ENCODE results near the gene LRP10. TPM values are rescaled to one million over a fixed set of nuclear protein-coding genes. Genes with fewer than 3 reads are reported as not detected.

The LRP10 gene
- total RNA-seq, 1 donor from 2014 or later: 137 TPM

- Histone ChIP-seq H3K27ac (peak within 1 kb of the TSS; percentile 70), H3K4me3 (peak within 1 kb of the TSS; percentile 64 to 79), H3K27me3 (no peaks in the 10 kb centered on the region), H3K4me1 (peaks cover 9% of the 10 kb centered on the region), H3K36me3 (peaks cover 0 to 10% of the 10 kb centered on the region in 2 donors), H3K9me3 (no peaks in the 10 kb centered on the region)
- no peak for DNase-seq (ENCODE audit: extremely low spot score in 2 of 2)
- TF ChIP-seq CTCF (IDR thresholded peaks at IDR 0.05): no peak
- TF ChIP-seq POLR2A (IDR thresholded peaks at IDR 0.05): no peak
- TF ChIP-seq POLR2AphosphoS5 (IDR thresholded peaks at IDR 0.05; ENCODE audit: insufficient read depth in 1 of 2, low read depth in 1 of 2): peak; percentile 73 to 92
- intact Hi-C loops (cut with DNase I): no loop called here
Measured at GRCh38 chr14:22829661-22830442, 41.7 kb upstream of the LRP10 start, which contains the start of gene MRPL52. TSS of gene MRPL52 (plus strand) at chr14:22829887. CDS start at chr14:22829913, 26 bp downstream.

- Histone ChIP-seq H3K36me3 (peaks cover 0 to 10% of the 10 kb centered on the region in 2 donors), H3K27me3 (no peaks in the 10 kb centered on the region), H3K4me1 (peaks cover 9% of the 10 kb centered on the region), H3K9me3 (no peaks in the 10 kb centered on the region), H3K27ac (no peak overlapping the region), H3K4me3 (peak overlapping the region; percentile 64 to 79)
- intact Hi-C loops (cut with DNase I): no loop called here
- DNase-seq (ENCODE audit: extremely low spot score in 2 of 2): no peak
- TF ChIP-seq POLR2A (IDR thresholded peaks at IDR 0.05) (no peak), CTCF (IDR thresholded peaks at IDR 0.05) (no peak), POLR2AphosphoS5 (IDR thresholded peaks at IDR 0.05; ENCODE audit: insufficient read depth in 1 of 2, low read depth in 1 of 2) (no peak)
Measured at GRCh38 chr14:22830443-22831010, 41.0 kb upstream of the LRP10 start.

- H3K27ac ChIP-seq: peak overlapping the region; percentile 96
Measured at GRCh38 chr14:22835505-22835904, 36.0 kb upstream of the LRP10 start.

GRCh38 chr14:22836301-22837113 is 35.0 kb upstream of the LRP10 start, which contains the start of gene MMP14:
TSS of gene MMP14 (plus strand) at chr14:22836585. CDS start at chr14:22836818, 233 bp downstream.
- peaks cover 43% of the 10 kb centered on the region for H3K4me1 ChIP-seq
- H3K9me3 ChIP-seq: no peaks in the 10 kb centered on the region
- no peak for DNase-seq (ENCODE audit: extremely low spot score in 2 of 2)
- intact Hi-C loops (cut with DNase I): loop anchor here (1.0 kb wide), 1 partner anchor 12 kb away; no protein-coding TSS in a partner anchor
- TF ChIP-seq POLR2A (IDR thresholded peaks at IDR 0.05): peak in 1 of 2 donors; percentile 90
- peak; percentile 4 to 52 (median 28) for TF ChIP-seq CTCF (IDR thresholded peaks at IDR 0.05)
- TF ChIP-seq POLR2AphosphoS5 (IDR thresholded peaks at IDR 0.05; ENCODE audit: insufficient read depth in 1 of 2, low read depth in 1 of 2): peak; percentile 84 to 85
- peak within 1 kb of the TSS; percentile 77 to 96 for H3K4me3 ChIP-seq
- no peaks in the 10 kb centered on the region for H3K27me3 ChIP-seq
- H3K36me3 ChIP-seq: peaks cover 0 to 17% of the 10 kb centered on the region in 2 donors
- peak within 1 kb of the TSS; percentile 96 for H3K27ac ChIP-seq

More at GRCh38 chr14:22835505-22835904, 36.0 kb upstream of the LRP10 start:
- TF ChIP-seq POLR2A (IDR thresholded peaks at IDR 0.05): no peak
- no peak overlapping the region for H3K4me3 ChIP-seq
- H3K9me3 ChIP-seq: no peaks in the 10 kb centered on the region
- intact Hi-C loops (cut with DNase I): no loop called here
- peaks cover 0 to 10% of the 10 kb centered on the region in 2 donors for H3K36me3 ChIP-seq
- no peak for DNase-seq (ENCODE audit: extremely low spot score in 2 of 2)
- H3K27me3 ChIP-seq: no peaks in the 10 kb centered on the region
- H3K4me1 ChIP-seq: peaks cover 36% of the 10 kb centered on the region

All from vagina (tissue), 2 donors.